Ovary (tissue), 9 donors: ENCODE measurements around the gene RPS6KA4. TPM values are rescaled to one million over a fixed set of nuclear protein-coding genes. Genes with fewer than 3 reads are reported as not detected.

ENCODE experiments used
- DNase-seq, 5 donors: peaks; one replicate each; pipeline ENCODE4 v3.0.0-alpha.2; 2019 to 2020
- H3K27ac ChIP-seq, 2 donors: fragments of 200-600 bp; one replicate each; pipeline versions ENCODE4 v1.5.1 to v1.8.0; 2019 to 2022
- H3K27me3 ChIP-seq: fragments of 200-600 bp; one replicate; pipeline ENCODE4 v1.8.0; 2022
- H3K36me3 ChIP-seq: fragments of 200-600 bp; sonication (generic); one replicate; pipeline ENCODE4 v1.5.1; 2019
- H3K4me1 ChIP-seq: one replicate; pipeline ENCODE4 v1.8.1; 2013; ENCODE audit warnings: mild to moderate bottlenecking, moderate library complexity; ENCODE audit not compliant: insufficient read depth
- H3K4me3 ChIP-seq: fragments of 200-600 bp; sonication (generic); one replicate; pipeline ENCODE4 v1.5.1; 2017
- H3K9me3 ChIP-seq, 2 donors: fragments of 200-600 bp in 1 of 2; sonication (generic) in 1 of 2; one replicate each; pipeline versions ENCODE4 v1.5.1 to v1.8.1; 2013 to 2019; ENCODE audit warnings: mild to moderate bottlenecking in 1 of 2, moderate library complexity in 1 of 2
- EP300 ChIP-seq: sonication (generic); formaldehyde crosslinking; IDR thresholded peaks from one replicate; pipeline ENCODE4 v1.6.1; 2017; ENCODE audit warnings: antibody characterized with exemption
- POLR2A ChIP-seq: fragments of 450-650 bp; IDR thresholded peaks from one replicate; pipeline ENCODE4 v1.6.1; 2017; ENCODE audit warnings: antibody characterized with exemption, mild to moderate bottlenecking, moderate library complexity
- WGBS, 3 donors: extraction: QIAGEN DNeasy Blood & Tissue Kit in 1 of 3; methylation state at CpG; one replicate each; pipeline versions ENCODE4 v1.1.5 to v1.1.7; 2013 to 2017; 5-methylcytosine and 5-hydroxymethylcytosine counted together
- intact Hi-C, 4 donors: fragments of 100-400 bp; cut with DNase I; formaldehyde crosslinking; loops; one replicate each; pipeline versions ENCODE4 v1.11.0 to v1.15.1; 2022 to 2023
- polyA plus RNA-seq, 2 donors: library from polyadenylated mRNA; stranded (reverse); fragments of 200-250 nt in 1 of 2; fragments of 350-450 nt in 1 of 2; fragmentation: Illumina TruSeq in 1 of 2; extraction: RNeasy Lipid Tissue Mini Kit (QIAGEN cat#74804) in 1 of 2; gene quantifications; one replicate each; pipeline ENCODE4 v1.2.3, GENCODE V29; 2013 to 2014
- total RNA-seq, 7 donors: library from RNA; depleted of rRNA in 2 of 7; stranded (reverse); fragments of >200 nt in 2 of 7; fragmentation: NEBNext Ultra II Directional in 3 of 7; extraction: Animal tissue kit (Norgen Biotek cat#: 25700) in 3 of 7; gene quantifications; one replicate each; pipeline versions ENCODE4 v1.1.0 to v1.2.4, GENCODE V29; 2016 to 2023
- TF ChIP-seq, protein P1 (sequence below), 3 donors: fragments of 450-650 bp in 2 of 3; fragments of 200-600 bp in 1 of 3; IDR thresholded peaks; one replicate each; pipeline versions ENCODE4 v1.5.1 to v1.8.0; 2016 to 2022; ENCODE audit warnings: antibody characterized with exemption in 3 of 3, mild to moderate bottlenecking in 1 of 3
- donor health status: DM: no; HTN: no; CAD: no; lungs with moderate emphysema.
- donor health status: DM: no; HTN: no; CAD: no.
- donor health status: Bipolar disorder and iron deficiency.
- donor health status: DM: yes; HTN: yes; CAD: no.
- donor health status: DM: no; HTN: no; CAD: no.
- donor health status: DM: yes; HTN: yes; CAD: no.

Gene RPS6KA4
- total and polyA plus RNA-seq, 9 donors, result 4.0 to 31.4 (median 14.9) TPM

- no peak for DNase-seq
- intact Hi-C loops, result no loop called here
- Histone ChIP-seq H3K27ac (no peak overlapping the region), H3K27me3 (no peaks in the 10 kb centered on the region), H3K36me3 (no peaks in the 10 kb centered on the region), H3K4me3 (no peak overlapping the region), H3K4me1 (peaks cover 6% of the 10 kb centered on the region), H3K9me3 (no peaks in the 10 kb centered on the region)
- TF ChIP-seq, protein P1, sequence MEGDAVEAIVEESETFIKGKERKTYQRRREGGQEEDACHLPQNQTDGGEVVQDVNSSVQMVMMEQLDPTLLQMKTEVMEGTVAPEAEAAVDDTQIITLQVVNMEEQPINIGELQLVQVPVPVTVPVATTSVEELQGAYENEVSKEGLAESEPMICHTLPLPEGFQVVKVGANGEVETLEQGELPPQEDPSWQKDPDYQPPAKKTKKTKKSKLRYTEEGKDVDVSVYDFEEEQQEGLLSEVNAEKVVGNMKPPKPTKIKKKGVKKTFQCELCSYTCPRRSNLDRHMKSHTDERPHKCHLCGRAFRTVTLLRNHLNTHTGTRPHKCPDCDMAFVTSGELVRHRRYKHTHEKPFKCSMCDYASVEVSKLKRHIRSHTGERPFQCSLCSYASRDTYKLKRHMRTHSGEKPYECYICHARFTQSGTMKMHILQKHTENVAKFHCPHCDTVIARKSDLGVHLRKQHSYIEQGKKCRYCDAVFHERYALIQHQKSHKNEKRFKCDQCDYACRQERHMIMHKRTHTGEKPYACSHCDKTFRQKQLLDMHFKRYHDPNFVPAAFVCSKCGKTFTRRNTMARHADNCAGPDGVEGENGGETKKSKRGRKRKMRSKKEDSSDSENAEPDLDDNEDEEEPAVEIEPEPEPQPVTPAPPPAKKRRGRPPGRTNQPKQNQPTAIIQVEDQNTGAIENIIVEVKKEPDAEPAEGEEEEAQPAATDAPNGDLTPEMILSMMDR (IDR thresholded peaks at IDR 0.05), result no peak
- TF ChIP-seq EP300 (no peak), POLR2A (no peak)
- WGBS, 3 donors, result 76 to 84% (median 77%) methylated on average over 11 of the region's 11 CpGs
These were observed 34.1 kb upstream of the RPS6KA4 start for GRCh38 chr11:64324692-64325469.

DNA sequence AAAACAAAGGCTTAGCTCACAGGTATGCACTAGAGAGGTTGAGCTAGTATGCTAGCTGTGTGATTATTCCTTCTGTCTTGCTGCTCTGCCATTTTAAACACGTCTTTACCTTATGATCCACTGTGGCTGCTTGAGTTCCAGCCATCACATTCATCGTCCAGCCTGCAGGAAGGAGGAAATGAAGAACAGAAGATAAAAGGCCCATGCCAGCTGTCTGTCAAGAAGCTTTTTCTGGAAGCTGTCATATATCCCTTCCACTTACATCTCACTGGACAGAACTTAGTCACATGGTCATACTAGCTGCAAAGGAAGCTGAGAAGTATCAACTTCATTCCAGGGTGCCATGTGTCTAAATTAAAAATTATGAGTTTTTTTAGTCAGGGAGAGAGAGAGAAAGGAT is 31.6 kb upstream of the RPS6KA4 start:
- Histone ChIP-seq H3K36me3 (no peaks in the 10 kb centered on the region), H3K4me1 (peaks cover 9% of the 10 kb centered on the region), H3K27me3 (no peaks in the 10 kb centered on the region), H3K27ac (no peak overlapping the region), H3K9me3 (no peaks in the 10 kb centered on the region), H3K4me3 (no peak overlapping the region)
- intact Hi-C loops, result no loop called here
- 83 to 96% (median 94%) methylated on average over 2 of the region's 2 CpGs for WGBS, 3 donors
- TF ChIP-seq POLR2A, result no peak
- TF ChIP-seq, protein P1 (IDR thresholded peaks at IDR 0.05), result no peak
- no peak for TF ChIP-seq EP300
- no peak for DNase-seq

GRCh38 chr11:64327993-64328392 is 31.0 kb upstream of the RPS6KA4 start:
- WGBS, 3 donors, result 71 to 87% (median 84%) methylated on average over 3 of the region's 3 CpGs
- no peak overlapping the region for H3K27ac ChIP-seq

DNA sequence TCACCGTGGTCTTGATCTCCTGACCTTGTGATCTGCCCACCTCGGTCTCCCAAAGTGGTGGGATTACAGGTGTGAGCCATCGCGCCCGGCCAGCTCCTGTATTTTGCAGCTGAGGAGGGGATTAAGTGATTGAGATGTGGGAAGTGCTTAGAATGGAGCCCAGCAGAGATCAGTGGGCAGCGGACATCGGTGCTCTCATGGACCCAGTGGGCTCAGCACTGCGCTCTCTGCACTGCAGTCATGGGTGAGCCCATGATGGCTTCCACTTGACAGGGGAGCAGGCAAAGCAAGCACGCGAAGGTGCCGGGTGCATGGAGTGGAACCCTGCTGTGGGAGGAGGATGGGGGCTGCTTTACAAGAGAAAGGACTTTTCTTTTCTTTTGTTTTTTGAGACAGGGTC is 28.1 kb upstream of the RPS6KA4 start:
- Histone ChIP-seq H3K27me3 (no peaks in the 10 kb centered on the region), H3K9me3 (no peaks in the 10 kb centered on the region), H3K4me1 (peaks cover 9% of the 10 kb centered on the region), H3K36me3 (no peaks in the 10 kb centered on the region), H3K4me3 (no peak overlapping the region), H3K27ac (no peak overlapping the region)
- intact Hi-C loops, result no loop called here
- no peak for DNase-seq
- 71 to 83% (median 79%) methylated on average over 11 of the region's 11 CpGs for WGBS, 3 donors
- TF ChIP-seq POLR2A (no peak), EP300 (no peak)
- TF ChIP-seq, protein P1 (IDR thresholded peaks at IDR 0.05), result no peak

More at GRCh38 chr11:64327993-64328392, 31.0 kb upstream of the RPS6KA4 start:
- Histone ChIP-seq H3K4me3 (no peak overlapping the region), H3K36me3 (no peaks in the 10 kb centered on the region), H3K9me3 (no peaks in the 10 kb centered on the region), H3K4me1 (peaks cover 9% of the 10 kb centered on the region), H3K27me3 (no peaks in the 10 kb centered on the region)
- DNase-seq, result no peak
- TF ChIP-seq POLR2A (no peak), EP300 (no peak)
- TF ChIP-seq, protein P1 (IDR thresholded peaks at IDR 0.05), result no peak
- intact Hi-C loops, result no loop called here
